A673 (cell line): ENCODE measurements around the gene SEPTIN1.

Experiments
- EZH2 ChIP-seq: fragments of 200-600 bp; sonication (generic); IDR thresholded peaks from 2 replicates; pipeline ENCODE4 v1.6.1; 2017; ENCODE audit warnings: borderline replicate concordance, low read depth, mild to moderate bottlenecking, mixed read lengths, antibody characterized with exemption, low read length; ENCODE audit not compliant: poor library complexity, severe bottlenecking
- TF ChIP-seq, protein P1 (sequence below): fragments of 300-800, 200-600 bp; sonication (generic); conservative IDR thresholded peaks from 2 replicates; pipeline ENCODE4 v1.5.1; 2017; ENCODE audit warnings: low read depth, mild to moderate bottlenecking, antibody characterized with exemption, low read length, moderate library complexity, mixed read lengths

DNA sequence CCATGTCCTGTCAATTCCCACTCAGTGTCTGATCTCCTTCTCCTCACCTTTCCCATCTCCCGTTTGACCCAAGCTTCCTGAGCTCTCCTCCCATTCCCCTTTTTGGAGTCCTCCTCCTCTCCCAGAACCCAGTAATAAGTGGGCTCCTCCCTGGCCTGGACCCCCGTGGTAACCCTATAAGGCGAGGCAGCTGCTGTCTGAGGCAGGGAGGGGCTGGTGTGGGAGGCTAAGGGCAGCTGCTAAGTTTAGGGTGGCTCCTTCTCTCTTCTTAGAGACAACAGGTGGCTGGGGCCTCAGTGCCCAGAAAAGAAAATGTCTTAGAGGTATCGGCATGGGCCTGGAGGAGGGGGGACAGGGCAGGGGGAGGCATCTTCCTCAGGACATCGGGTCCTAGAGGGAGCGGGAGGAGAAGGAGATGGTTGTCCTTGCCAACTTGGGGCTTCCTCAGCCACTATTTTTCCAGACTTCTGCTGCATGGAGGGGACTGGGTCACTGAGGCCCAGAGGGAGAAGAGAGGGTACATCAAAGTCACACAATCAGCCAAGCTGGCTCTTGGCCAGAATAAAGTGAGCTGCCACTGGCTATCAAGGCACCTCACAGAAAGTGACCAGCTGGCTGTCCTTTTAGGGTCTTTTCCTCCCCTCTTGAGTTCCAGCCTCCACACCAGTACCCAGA lies 10.2 kb downstream of the SEPTIN1 start:
- TF ChIP-seq, protein P1, sequence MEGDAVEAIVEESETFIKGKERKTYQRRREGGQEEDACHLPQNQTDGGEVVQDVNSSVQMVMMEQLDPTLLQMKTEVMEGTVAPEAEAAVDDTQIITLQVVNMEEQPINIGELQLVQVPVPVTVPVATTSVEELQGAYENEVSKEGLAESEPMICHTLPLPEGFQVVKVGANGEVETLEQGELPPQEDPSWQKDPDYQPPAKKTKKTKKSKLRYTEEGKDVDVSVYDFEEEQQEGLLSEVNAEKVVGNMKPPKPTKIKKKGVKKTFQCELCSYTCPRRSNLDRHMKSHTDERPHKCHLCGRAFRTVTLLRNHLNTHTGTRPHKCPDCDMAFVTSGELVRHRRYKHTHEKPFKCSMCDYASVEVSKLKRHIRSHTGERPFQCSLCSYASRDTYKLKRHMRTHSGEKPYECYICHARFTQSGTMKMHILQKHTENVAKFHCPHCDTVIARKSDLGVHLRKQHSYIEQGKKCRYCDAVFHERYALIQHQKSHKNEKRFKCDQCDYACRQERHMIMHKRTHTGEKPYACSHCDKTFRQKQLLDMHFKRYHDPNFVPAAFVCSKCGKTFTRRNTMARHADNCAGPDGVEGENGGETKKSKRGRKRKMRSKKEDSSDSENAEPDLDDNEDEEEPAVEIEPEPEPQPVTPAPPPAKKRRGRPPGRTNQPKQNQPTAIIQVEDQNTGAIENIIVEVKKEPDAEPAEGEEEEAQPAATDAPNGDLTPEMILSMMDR = no peak
- TF ChIP-seq EZH2 = no peak
